HepG2 (cell line): ENCODE results near the gene TMEM144. TPM values are rescaled to one million over a fixed set of nuclear protein-coding genes. Genes with fewer than 3 reads are reported as not detected.
A peak's percentile ranks its signal among the peaks of the same experiment; 100 is the strongest.

Experiments used
- ATAC-seq: fragments of 200-7000 bp; cut with Tn5 transposase; 3 replicates; pipeline ENCODE4 v1.9.1; 2020; ENCODE audit warnings: mild to moderate bottlenecking, moderate library complexity
- BruUV-seq: library from RNA; stranded (reverse); fragments of 400-500 nt; replicated peaks from 2 replicates; lab custom pipeline; 2021; lab: Mats Ljungman, UMichigan
- CTCF ChIA-PET: fragments of 300-600 bp; formaldehyde crosslinking; extraction: SDS; loops from one replicate; lab custom pipeline; 2021; ENCODE audit warnings: low total read pairs, inconsistent platforms, low intra/inter-chr PET ratio; lab: Yijun Ruan, JAX
- POLR2A ChIA-PET: fragments of 350-600 bp; sonication (Branson Sonifier 250); formaldehyde crosslinking; loops from one replicate; lab custom pipeline; 2020; ENCODE audit warnings: antibody characterized with exemption, inconsistent platforms; lab: Yijun Ruan, JAX
- DNase-seq: peaks from one replicate; pipeline ENCODE4 v3.0.0-alpha.2; 2015; ENCODE audit warnings: low spot score
- FAIRE-seq: peaks from 3 replicates; lab custom pipeline; 2011; peaks lifted over from hg19 to GRCh38; lab: Jason Lieb, UNC
- H2AFZ ChIP-seq: one replicate; pipeline ENCODE4 v1.6.1; 2011; ENCODE audit warnings: low read length, inconsistent platforms
- H3K27ac ChIP-seq: fragments of 300-600 bp; 3 replicates; pipeline ENCODE4 v1.8.0; 2011; ENCODE audit warnings: mixed run types, mild to moderate bottlenecking, mixed read lengths, low read length, inconsistent platforms; ENCODE audit not compliant: insufficient read depth; ENCODE audit errors: extremely low read length
- H3K27me3 ChIP-seq, 2 experiments: fragments of 200-600 bp in 1 of 2; 2 replicates in 1 of 2; 3 replicates in 1 of 2; pipeline versions ENCODE4 v1.6.0 to v1.8.0; 2011; ENCODE audit warnings: low read length in 2 of 2, mild to moderate bottlenecking in 2 of 2, moderate library complexity in 2 of 2, inconsistent platforms in 1 of 2; ENCODE audit not compliant: insufficient read depth in 2 of 2, control insufficient read depth in 1 of 2
- H3K36me3 ChIP-seq, 2 experiments: fragments of 200-600 bp in 1 of 2; replicated peaks in 1 of 2; 2 replicates in 1 of 2; 3 replicates in 1 of 2; pipeline versions ENCODE4 v1.5.1 to v1.8.0; 2011; ENCODE audit warnings: low read length in 2 of 2, inconsistent platforms in 1 of 2; ENCODE audit not compliant: insufficient read depth in 2 of 2, control insufficient read depth in 1 of 2
- H3K4me1 ChIP-seq: 2 replicates; pipeline ENCODE4 v1.5.1; 2012; ENCODE audit warnings: low read length, inconsistent platforms; ENCODE audit not compliant: insufficient read depth
- H3K4me2 ChIP-seq: 2 replicates; pipeline ENCODE4 v1.6.0; 2011; ENCODE audit warnings: low read depth, low read length, inconsistent platforms
- H3K4me3 ChIP-seq, 3 experiments: fragments of 200-600 bp in 1 of 3; sonication (generic), shearing (Covaris generic) in 1 of 3; replicated peaks in 1 of 3; 2 replicates each; pipeline ENCODE4 v1.5.1; 2011 to 2016; ENCODE audit warnings: low read length in 3 of 3, inconsistent platforms in 2 of 3, low read depth in 2 of 3, mild to moderate bottlenecking in 2 of 3, control low read depth in 1 of 3, mixed read lengths in 1 of 3; ENCODE audit not compliant: insufficient read depth in 1 of 3
- H3K79me2 ChIP-seq: one replicate; pipeline ENCODE4 v1.6.1; 2011; ENCODE audit warnings: low read length, inconsistent platforms; ENCODE audit not compliant: insufficient read depth
- H3K9ac ChIP-seq: 2 replicates; pipeline ENCODE4 v1.6.0; 2011; ENCODE audit warnings: mild to moderate bottlenecking, low read depth, low read length, inconsistent platforms; ENCODE audit not compliant: insufficient read depth
- H3K9me3 ChIP-seq: 2 replicates; pipeline ENCODE4 v1.5.1; 2012; ENCODE audit warnings: mild to moderate bottlenecking, low read length
- H4K20me1 ChIP-seq: 2 replicates; pipeline ENCODE4 v1.6.0; 2011; ENCODE audit warnings: inconsistent platforms, mild to moderate bottlenecking, low read length, moderate library complexity; ENCODE audit not compliant: insufficient read depth
- ATF7-NPFF ChIP-seq: sonication (generic); formaldehyde crosslinking; IDR thresholded peaks from 2 replicates; pipeline ENCODE4 v1.8.1; 2023; ENCODE audit warnings: mild to moderate bottlenecking, low read depth, missing genetic modification reagents, moderate library complexity
- CHD4 ChIP-seq: fragments of 200-600 bp; sonication (generic); IDR thresholded peaks from 2 replicates; pipeline ENCODE4 v1.7.0; 2017; ENCODE audit warnings: mild to moderate bottlenecking, low read length, borderline replicate concordance
- FOXA3 ChIP-seq: IDR thresholded peaks from 2 replicates; pipeline ENCODE4 v1.6.1; 2016; ENCODE audit warnings: missing genetic modification reagents, missing compliant biosample characterization
- GLI4 ChIP-seq: sonication (generic); formaldehyde crosslinking; IDR thresholded peaks from 2 replicates; pipeline ENCODE4 v1.5.1; 2020; ENCODE audit warnings: missing genetic modification reagents, mild to moderate bottlenecking, moderate library complexity, borderline replicate concordance
- HIC2 ChIP-seq: sonication (generic); formaldehyde crosslinking; IDR thresholded peaks from 2 replicates; pipeline ENCODE4 v1.9.0; 2022; ENCODE audit warnings: low read depth, missing genetic modification reagents
- JDP2 ChIP-seq: sonication (generic); formaldehyde crosslinking; IDR thresholded peaks from 2 replicates; pipeline ENCODE4 v1.8.1; 2022; ENCODE audit warnings: missing genetic modification reagents, borderline replicate concordance
- MAX ChIP-seq: IDR thresholded peaks from 2 replicates; pipeline ENCODE4 v1.6.1; 2012; ENCODE audit warnings: inconsistent platforms
- MIXL1 ChIP-seq: IDR thresholded peaks from 2 replicates; pipeline ENCODE4 v1.6.1; 2016
- PAX8 ChIP-seq: sonication (generic); formaldehyde crosslinking; IDR thresholded peaks from 2 replicates; pipeline ENCODE4 v1.8.0; 2022; ENCODE audit warnings: mild to moderate bottlenecking, missing genetic modification reagents, borderline replicate concordance
- SOX6 ChIP-seq, 2 experiments: fragments of 450-650 bp in 1 of 2; sonication (generic) in 1 of 2; formaldehyde crosslinking in 1 of 2; IDR thresholded peaks; 2 replicates each; pipeline versions ENCODE4 v1.4.0 to v1.6.1; 2017 to 2020; ENCODE audit warnings: antibody characterized with exemption in 1 of 2, mild to moderate bottlenecking in 1 of 2, missing genetic modification reagents in 1 of 2
- TGIF2 ChIP-seq: IDR thresholded peaks from 2 replicates; pipeline ENCODE4 v1.6.1; 2016; ENCODE audit warnings: control low read depth, missing compliant biosample characterization
- ZFP36L1 ChIP-seq: sonication (generic); formaldehyde crosslinking; IDR thresholded peaks from 2 replicates; pipeline ENCODE4 v1.8.0; 2022; ENCODE audit warnings: mild to moderate bottlenecking, missing genetic modification reagents, moderate library complexity
- ZNF317 ChIP-seq: sonication (generic); formaldehyde crosslinking; IDR thresholded peaks from 2 replicates; pipeline ENCODE4 v1.5.0; 2020; ENCODE audit warnings: mild to moderate bottlenecking, missing genetic modification reagents
- ZNF331 ChIP-seq: sonication (generic); formaldehyde crosslinking; IDR thresholded peaks from 2 replicates; pipeline ENCODE4 v1.4.0; 2020; ENCODE audit warnings: missing genetic modification reagents
- ZNF367 ChIP-seq: sonication (generic); formaldehyde crosslinking; IDR thresholded peaks from 2 replicates; pipeline ENCODE4 v1.4.0; 2020; ENCODE audit warnings: missing genetic modification reagents, borderline replicate concordance
- ZNF510 ChIP-seq: sonication (generic); formaldehyde crosslinking; IDR thresholded peaks from 2 replicates; pipeline ENCODE4 v1.4.0; 2020; ENCODE audit warnings: low read depth, mild to moderate bottlenecking, missing genetic modification reagents
- ZNF556 ChIP-seq: sonication (generic); formaldehyde crosslinking; IDR thresholded peaks from 2 replicates; pipeline ENCODE4 v1.4.0; 2020; ENCODE audit warnings: mild to moderate bottlenecking, missing genetic modification reagents, borderline replicate concordance
- ZNF563 ChIP-seq: sonication (generic); formaldehyde crosslinking; IDR thresholded peaks from 2 replicates; pipeline ENCODE4 v1.8.0; 2022; ENCODE audit warnings: mild to moderate bottlenecking, moderate library complexity, missing genetic modification reagents
- ZNF580 ChIP-seq: IDR thresholded peaks from 2 replicates; pipeline ENCODE4 v1.6.1; 2016; ENCODE audit warnings: low read depth, borderline replicate concordance
- ZNF670 ChIP-seq: sonication (generic); formaldehyde crosslinking; IDR thresholded peaks from 2 replicates; pipeline ENCODE4 v1.8.0; 2022; ENCODE audit warnings: mild to moderate bottlenecking, missing genetic modification reagents, borderline replicate concordance
- ZSCAN9 ChIP-seq: IDR thresholded peaks from 2 replicates; pipeline ENCODE4 v1.6.1; 2016; ENCODE audit warnings: borderline replicate concordance
- WGBS: methylation state at CpG from one replicate; pipeline ENCODE4 v1.1.6; 2017; ENCODE audit warnings: low lambda C conversion rate; 5-methylcytosine and 5-hydroxymethylcytosine counted together
- in situ Hi-C: cut with HindIII; loops from 2 replicates; pipeline ENCODE4 v1.10.0; 2017; ENCODE audit warnings: low pct_unique_long_range_greater_than_20kb; ENCODE audit not compliant: extremely low pct_ligation_motif_present
- intact Hi-C: fragments of 100-400 bp; cut with micrococcal nuclease; formaldehyde crosslinking; loops from one replicate; pipeline ENCODE4 v1.10.0; 2022; ENCODE audit not compliant: unreplicated experiment
- polyA plus RNA-seq, 8 experiments: library from polyadenylated mRNA; depleted of rRNA in 3 of 8; stranded (reverse) in 7 of 8; unstranded in 1 of 8; fragments of >200 nt; fragmentation: Illumina TruSeq in 4 of 8; extraction: Trizol in 4 of 8; gene quantifications; 2 replicates each; pipeline versions ENCODE4 v1.2.1 to v1.2.3, GENCODE V29; 2011 to 2016; ENCODE audit warnings: low read depth in 4 of 8, missing spikeins in 1 of 8, mixed read lengths in 1 of 8; ENCODE audit not compliant: insufficient read depth in 1 of 8
- total RNA-seq, 5 experiments: library from RNA; depleted of rRNA; stranded (reverse); fragments of >200 nt; fragmentation: Illumina TruSeq; extraction: Trizol; gene quantifications; 2 replicates each; pipeline ENCODE4 v1.2.3, GENCODE V29; 2016; ENCODE audit warnings: low read depth in 1 of 5

Gene TMEM144
- total and polyA plus RNA-seq, 2 of the 13 experiments (the other 11 are each of a cell fraction or from before 2014, with no cell fraction given): 10.9 to 12.3 TPM

GRCh38 chr4:158170691-158171561 is 39.4 kb upstream of the TMEM144 start:
- Histone ChIP-seq H3K4me1 (peaks cover 79% of the 10 kb centered on the region), H3K27ac (peak overlapping the region; percentile 79), H3K27me3 (no peaks in the 10 kb centered on the region), H3K79me2 (peaks cover 72% of the 10 kb centered on the region), H3K9ac (peak overlapping the region; percentile 76), H2AFZ (peak overlapping the region; percentile 58), H3K4me3 (peak overlapping the region; percentile 73 to 87 (median 78)), H3K36me3 (peaks cover 0 to 1% of the 10 kb centered on the region in 2 experiments; a peak in 2 of 5 replicates), H3K9me3 (no peaks in the 10 kb centered on the region), H4K20me1 (no peaks in the 10 kb centered on the region; the same call in 1 of the 2 replicates), H3K4me2 (peak overlapping the region; percentile 72)
- BruUV-seq: no TSS peak
- in situ Hi-C loops: loop anchor here (5.0 kb wide), 1 partner anchor 179 kb away; no protein-coding TSS in a partner anchor
- 74% methylated on average over 23 of the region's 42 CpGs for WGBS
- DNase-seq: peak; percentile 55
- FAIRE-seq: no peak
- ATAC-seq: peak; percentile 81
- intact Hi-C loops: loop anchor here (10.0 kb wide), 2 partner anchors 356 to 656 kb away; no protein-coding TSS in a partner anchor
- ChIA-PET CTCF (interaction anchor here (3.7 kb wide), 1 partner anchor 179 kb away, joined by 50 read pairs; no protein-coding TSS in a partner anchor), POLR2A (interaction anchor here (1.1 to 2.7 kb wide), 3 partner anchors 110 to 177 kb away, joined by 3 to 25 read pairs (median 3); no protein-coding TSS in a partner anchor)
- no peak for TF ChIP-seq ZSCAN9
- no peak for TF ChIP-seq MIXL1
- no peak for TF ChIP-seq ZFP36L1
- peak; percentile 72 for TF ChIP-seq ZNF556
- TF ChIP-seq MAX: peak; percentile 30; the same call in 1 of the 2 replicates
- TF ChIP-seq ZNF367: no peak
- no peak for TF ChIP-seq ZNF317 (CRISPR knock-in tag)
- peak; percentile 21; the same call in 1 of the 2 replicates for TF ChIP-seq TGIF2 (CRISPR knock-in tag)
- TF ChIP-seq GLI4 (CRISPR knock-in tag): no peak; the same call in 1 of the 2 replicates
- TF ChIP-seq JDP2 (CRISPR knock-in tag): no peak
- peak; percentile 52; the same call in 1 of the 2 replicates for TF ChIP-seq ZNF510 (CRISPR knock-in tag)
- TF ChIP-seq FOXA3 (CRISPR knock-in tag): 0 out of 2 replicates have a peak, but pooled peaks have one; percentile 6
- TF ChIP-seq ZNF331 (CRISPR knock-in tag): peak; percentile 42; the same call in 1 of the 2 replicates
- TF ChIP-seq ZNF580: peak; percentile 35; the same call in 1 of the 2 replicates
- TF ChIP-seq ZNF670 (CRISPR knock-in tag): peak; percentile 56; the same call in 1 of the 2 replicates
- peak; percentile 43; the same call in 1 of the 2 replicates for TF ChIP-seq HIC2 (CRISPR knock-in tag)
- TF ChIP-seq CHD4: peak; percentile 63; the same call in 1 of the 2 replicates
- peak; percentile 34; the same call in 1 of the 2 replicates for TF ChIP-seq ZNF563
- no peak for TF ChIP-seq PAX8 (CRISPR knock-in tag)
- TF ChIP-seq SOX6 (IDR thresholded peaks at IDR 0.05): no peak
- peak; percentile 28; the same call in 1 of the 2 replicates for TF ChIP-seq SOX6 (CRISPR knock-in tag; IDR thresholded peaks at IDR 0.05)
- peak; percentile 88; the same call in 1 of the 2 replicates for TF ChIP-seq ATF7-NPFF
